Mesendoderm (in vitro differentiated cells): Measurements from ENCODE around the gene EPS15.
A peak's percentile ranks its signal among the peaks of the same experiment; 100 is the strongest.

Experiments used
- DNase-seq: peaks from one replicate; pipeline ENCODE4 v3.0.0; 2013
- H2AK5ac ChIP-seq: 2 replicates; pipeline ENCODE4 v1.6.1; 2013; ENCODE audit warnings: low read length, inconsistent platforms
- H2BK120ac ChIP-seq: 2 replicates; pipeline ENCODE4 v1.6.1; 2013; ENCODE audit warnings: low read depth, mild to moderate bottlenecking, low read length, moderate library complexity, mixed read lengths
- H2BK15ac ChIP-seq: replicated peaks from 2 replicates; pipeline ENCODE4 v1.6.1; 2013; ENCODE audit warnings: low read depth, mild to moderate bottlenecking, moderate library complexity
- H2BK5ac ChIP-seq: 2 replicates; pipeline ENCODE4 v1.6.1; 2013; ENCODE audit warnings: low read length, inconsistent platforms
- H3K18ac ChIP-seq: 2 replicates; pipeline ENCODE4 v1.6.1; 2013; ENCODE audit warnings: mild to moderate bottlenecking, low read length, mixed read lengths
- H3K23ac ChIP-seq: one replicate; pipeline ENCODE4 v1.6.1; 2013; ENCODE audit warnings: low read length
- H3K27ac ChIP-seq: 2 replicates; pipeline ENCODE4 v1.5.1; 2013; ENCODE audit warnings: low read depth, mild to moderate bottlenecking, inconsistent platforms, low read length, moderate library complexity
- H3K27me3 ChIP-seq: 2 replicates; pipeline ENCODE4 v1.6.1; 2013; ENCODE audit warnings: low read length, control low read depth, mild to moderate bottlenecking, inconsistent platforms; ENCODE audit not compliant: insufficient read depth, poor library complexity
- H3K36me3 ChIP-seq: 2 replicates; pipeline ENCODE4 v1.6.1; 2013; ENCODE audit warnings: low read length, inconsistent platforms; ENCODE audit not compliant: control insufficient read depth, insufficient read depth
- H3K4ac ChIP-seq: one replicate; pipeline ENCODE4 v1.6.1; 2013; ENCODE audit warnings: low read depth, mild to moderate bottlenecking, low read length, moderate library complexity
- H3K4me1 ChIP-seq: 2 replicates; pipeline ENCODE4 v1.6.1; 2013; ENCODE audit warnings: low read depth, low read length, inconsistent platforms; ENCODE audit not compliant: control insufficient read depth
- H3K4me2 ChIP-seq: 2 replicates; pipeline ENCODE4 v1.6.1; 2013; ENCODE audit warnings: low read length
- H3K4me3 ChIP-seq: 2 replicates; pipeline ENCODE4 v1.5.1; 2013; ENCODE audit warnings: mild to moderate bottlenecking, low read length
- H3K56ac ChIP-seq: one replicate; pipeline ENCODE4 v1.6.1; 2013; ENCODE audit warnings: low read length
- H3K79me1 ChIP-seq: 2 replicates; pipeline ENCODE4 v1.6.1; 2013; ENCODE audit warnings: low read length, inconsistent platforms
- H3K79me2 ChIP-seq: 2 replicates; pipeline ENCODE4 v1.6.1; 2013; ENCODE audit warnings: mild to moderate bottlenecking, low read length; ENCODE audit not compliant: control insufficient read depth, insufficient read depth
- H3K9ac ChIP-seq: 2 replicates; pipeline ENCODE4 v1.6.1; 2013; ENCODE audit warnings: low read length, inconsistent platforms
- H4K5ac ChIP-seq: one replicate; pipeline ENCODE4 v1.6.1; 2013; ENCODE audit warnings: low read length
- H4K8ac ChIP-seq: one replicate; pipeline ENCODE4 v1.6.1; 2013; ENCODE audit warnings: low read depth, mild to moderate bottlenecking, control low read depth, low read length, moderate library complexity
- WGBS: extraction: QIAGEN DNeasy Blood & Tissue Kit; methylation state at CpG from one replicate; pipeline ENCODE4 v1.1.7; 2013; ENCODE audit warnings: low lambda C conversion rate, missing lambda C conversion rate; ENCODE audit not compliant: insufficient coverage; ENCODE audit errors: extremely low coverage; 5-methylcytosine and 5-hydroxymethylcytosine counted together

Gene EPS15

GRCh38 chr1:51523931-51524330 is 4.9 kb upstream of the EPS15 start:
- Histone ChIP-seq H4K8ac (no peak overlapping the region), H3K4me3 (no peak overlapping the region)

DNA sequence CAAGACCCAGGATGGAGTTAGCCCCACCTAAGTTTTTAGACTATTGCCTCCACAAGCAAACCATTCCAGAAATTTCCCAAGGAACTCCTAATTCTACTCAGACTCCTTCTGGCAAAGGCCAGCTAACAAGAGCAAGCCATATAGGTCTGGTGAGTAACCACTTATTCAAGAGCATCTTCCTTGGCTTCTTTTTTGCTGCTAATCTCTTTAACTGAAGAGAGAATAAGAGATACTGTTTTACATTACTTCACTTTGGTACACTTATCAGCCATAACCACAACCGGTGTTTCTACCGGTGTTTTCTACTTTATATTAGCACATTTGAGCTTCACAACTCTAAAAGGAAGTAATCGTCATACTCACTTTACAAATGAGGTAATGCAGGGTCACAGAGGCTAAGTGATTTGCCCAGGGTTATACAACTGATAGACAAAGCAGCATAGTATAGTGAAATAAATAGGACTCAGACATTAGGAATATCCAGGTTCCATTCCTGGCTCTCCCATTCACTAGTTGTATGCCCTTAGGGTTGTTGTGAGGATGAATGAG is 1.7 kb upstream of the EPS15 start:
- no peak overlapping the region for H2BK15ac ChIP-seq
- no peak overlapping the region for H3K56ac ChIP-seq
- H3K9ac ChIP-seq = no peak overlapping the region
- H3K27me3 ChIP-seq = no peaks in the 10 kb centered on the region
- H3K18ac ChIP-seq = no peak overlapping the region
- peaks cover 7% of the 10 kb centered on the region for H3K79me1 ChIP-seq
- H4K8ac ChIP-seq = no peak overlapping the region
- no peak overlapping the region for H3K4ac ChIP-seq
- no peak overlapping the region for H3K4me3 ChIP-seq
- no peaks in the 10 kb centered on the region for H3K36me3 ChIP-seq
- H2BK5ac ChIP-seq = no peak overlapping the region
- peaks cover 3% of the 10 kb centered on the region for H3K4me1 ChIP-seq
- DNase-seq = no peak
- H4K5ac ChIP-seq = no peak overlapping the region
- peaks cover 12% of the 10 kb centered on the region for H3K79me2 ChIP-seq
- no peak overlapping the region for H3K4me2 ChIP-seq
- no peak overlapping the region for H3K23ac ChIP-seq
- no CpG with 5 or more reads among the region's 3 CpGs for WGBS
- H2BK120ac ChIP-seq = no peak overlapping the region
- H3K27ac ChIP-seq = no peak overlapping the region
- H2AK5ac ChIP-seq = no peak overlapping the region

More at GRCh38 chr1:51523931-51524330, 4.9 kb upstream of the EPS15 start:
- Histone ChIP-seq H3K56ac (no peak overlapping the region), H3K27ac (no peak overlapping the region), H3K4me2 (no peak overlapping the region), H3K4me1 (no peaks in the 10 kb centered on the region), H4K5ac (no peak overlapping the region), H2AK5ac (no peak overlapping the region), H3K4ac (no peak overlapping the region), H2BK15ac (no peak overlapping the region), H3K23ac (no peak overlapping the region), H3K79me1 (no peaks in the 10 kb centered on the region), H3K36me3 (no peaks in the 10 kb centered on the region), H3K9ac (no peak overlapping the region), H2BK120ac (no peak overlapping the region), H3K18ac (no peak overlapping the region), H3K79me2 (no peaks in the 10 kb centered on the region), H3K27me3 (no peaks in the 10 kb centered on the region), H2BK5ac (no peak overlapping the region)
- DNase-seq = no peak
- no CpG with 5 or more reads among the region's 4 CpGs for WGBS

GRCh38 chr1:51519865-51520699 is 1.0 kb upstream of the EPS15 start:
- H4K8ac ChIP-seq = no peak overlapping the region
- no peak overlapping the region for H3K56ac ChIP-seq
- no peak overlapping the region for H4K5ac ChIP-seq
- no peak overlapping the region for H2BK15ac ChIP-seq
- H3K4me1 ChIP-seq = peaks cover 3% of the 10 kb centered on the region
- no peak overlapping the region for H3K23ac ChIP-seq
- H2BK120ac ChIP-seq = no peak overlapping the region
- no peak overlapping the region for H3K4me2 ChIP-seq
- H3K27me3 ChIP-seq = no peaks in the 10 kb centered on the region
- no peaks in the 10 kb centered on the region for H3K36me3 ChIP-seq
- no CpG with 5 or more reads among the region's 8 CpGs for WGBS
- no peak overlapping the region for H3K4me3 ChIP-seq
- peaks cover 15% of the 10 kb centered on the region for H3K79me2 ChIP-seq
- H2AK5ac ChIP-seq = no peak overlapping the region
- H3K18ac ChIP-seq = no peak overlapping the region
- DNase-seq = no peak
- H3K27ac ChIP-seq = no peak overlapping the region
- H2BK5ac ChIP-seq = no peak overlapping the region
- no peak overlapping the region for H3K9ac ChIP-seq
- H3K4ac ChIP-seq = no peak overlapping the region
- H3K79me1 ChIP-seq = peaks cover 7% of the 10 kb centered on the region

DNA sequence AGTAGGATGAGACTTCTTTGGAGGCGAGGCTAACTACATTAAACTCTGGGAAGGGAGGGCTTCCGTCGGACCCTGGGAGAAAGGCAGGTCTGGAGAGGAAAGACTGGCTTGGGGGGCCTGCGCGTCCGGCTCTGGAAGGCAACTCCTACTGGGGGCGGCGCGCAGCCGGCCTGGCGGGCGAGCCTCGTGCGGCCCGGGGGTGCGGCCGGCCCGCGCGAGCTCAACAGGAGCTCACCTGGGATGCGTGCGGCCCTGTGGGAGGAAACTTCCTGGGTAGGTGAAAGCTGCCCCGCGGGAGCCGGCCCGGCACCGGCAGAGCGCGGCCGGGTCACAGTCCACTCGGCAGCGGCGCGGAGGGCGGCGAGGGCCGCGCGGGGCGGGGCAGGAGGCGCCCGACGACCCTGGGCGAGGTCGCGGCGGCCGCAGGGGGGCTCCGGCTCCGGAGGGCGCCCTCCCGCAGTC is 449 bp downstream of the EPS15 start:
- Histone ChIP-seq H2AK5ac (no peak overlapping the region), H3K18ac (peak overlapping the region; percentile 55), H2BK120ac (no peak overlapping the region), H3K56ac (peak overlapping the region; percentile 86), H4K5ac (no peak overlapping the region), H3K4me1 (peaks cover 3% of the 10 kb centered on the region), H3K4me2 (peak overlapping the region; percentile 99), H2BK5ac (peak overlapping the region; percentile 17), H3K79me1 (peaks cover 7% of the 10 kb centered on the region), H3K36me3 (no peaks in the 10 kb centered on the region), H3K27ac (peak overlapping the region; percentile 90), H2BK15ac (no peak overlapping the region), H3K4ac (peak overlapping the region; percentile 73), H3K23ac (no peak overlapping the region), H3K4me3 (peak overlapping the region; percentile 53), H4K8ac (no peak overlapping the region), H3K9ac (peak overlapping the region; percentile 87), H3K79me2 (peaks cover 18% of the 10 kb centered on the region), H3K27me3 (no peaks in the 10 kb centered on the region)
- peak; percentile 74 for DNase-seq
- WGBS = no CpG with 5 or more reads among the region's 52 CpGs

DNA sequence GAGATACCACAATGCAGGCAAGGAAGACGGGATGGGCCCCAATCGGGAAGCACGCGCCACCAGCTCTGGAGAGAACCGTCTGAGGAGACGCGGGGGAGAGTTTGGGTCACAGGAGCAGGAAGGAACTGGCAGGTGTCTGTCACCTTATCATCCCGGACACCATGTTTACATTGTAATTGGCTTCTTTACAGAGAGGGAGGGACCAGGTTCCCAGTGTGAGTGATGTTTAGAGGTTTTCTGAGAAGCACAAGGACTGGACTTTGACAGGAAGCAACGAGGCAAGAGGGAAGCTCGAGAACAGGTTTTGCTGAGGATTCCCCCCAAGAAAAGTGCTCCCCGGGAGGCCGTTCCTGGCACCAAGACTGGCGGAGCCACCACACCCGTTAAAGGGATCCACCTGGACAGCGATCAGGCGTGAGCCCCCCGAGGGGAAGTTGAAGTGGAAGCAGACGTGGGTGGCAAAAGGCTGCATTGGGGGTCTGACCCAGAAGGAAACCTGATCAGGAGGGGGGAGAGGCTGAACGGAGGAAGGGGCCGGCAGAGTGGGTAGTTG is 957 bp downstream of the EPS15 start:
- Histone ChIP-seq H2BK15ac (no peak overlapping the region), H2AK5ac (no peak overlapping the region)
- peak; percentile 91 for DNase-seq

More for the DNA sequence above, 957 bp downstream of the EPS15 start:
- Histone ChIP-seq H4K5ac (no peak overlapping the region), H3K23ac (no peak overlapping the region), H4K8ac (no peak overlapping the region), H3K36me3 (no peaks in the 10 kb centered on the region), H3K4ac (no peak overlapping the region), H2BK5ac (peak overlapping the region; percentile 17), H3K27ac (peak overlapping the region; percentile 90), H3K18ac (peak overlapping the region; percentile 55), H3K4me1 (peaks cover 3% of the 10 kb centered on the region), H3K27me3 (no peaks in the 10 kb centered on the region), H3K56ac (peak overlapping the region; percentile 86), H2BK120ac (no peak overlapping the region), H3K79me1 (peaks cover 7% of the 10 kb centered on the region), H3K79me2 (peaks cover 19% of the 10 kb centered on the region), H3K4me2 (peak overlapping the region; percentile 99), H3K4me3 (peak overlapping the region; percentile 53), H3K9ac (peak overlapping the region; percentile 87)
- WGBS = no CpG with 5 or more reads among the region's 20 CpGs
